Activated CD8-positive, alpha-beta T cell treated with anti-CD3 and anti-CD28 coated beads for 36 hours (primary cell): ENCODE data around the gene UBE2Q1. TPM values are rescaled to one million over a fixed set of nuclear protein-coding genes. Genes with fewer than 3 reads are reported as not detected.

Source experiments
- ATAC-seq: fragments of 200-7000 bp; cut with Tn5 transposase; one replicate; pipeline ENCODE4 v1.10.0; 2021; ENCODE audit warnings: mild to moderate bottlenecking, moderate library complexity
- CTCF ChIA-PET: fragments of 350-600 bp; sonication (Branson Sonifier 250); formaldehyde crosslinking; loops from one replicate; lab custom pipeline; 2021; ENCODE audit warnings: antibody characterized with exemption; lab: Charles Lee
- POLR2A ChIA-PET: fragments of 350-600 bp; sonication (Branson Sonifier 250); formaldehyde crosslinking; loops from one replicate; lab custom pipeline; 2021; ENCODE audit warnings: antibody characterized with exemption; lab: Charles Lee
- DNase-seq: peaks from one replicate; pipeline ENCODE4 v3.0.0-alpha.2; 2020
- H3K27ac Mint-ChIP-seq: one replicate; pipeline ENCODE4 v1.8.0; 2021; ENCODE audit warnings: mild to moderate bottlenecking, mixed read lengths
- H3K27me3 Mint-ChIP-seq: one replicate; pipeline ENCODE4 v1.8.0; 2021; ENCODE audit warnings: mixed read lengths
- H3K36me3 Mint-ChIP-seq: one replicate; pipeline ENCODE4 v1.8.0; 2021; ENCODE audit warnings: low read depth, mixed read lengths
- H3K4me1 Mint-ChIP-seq: one replicate; pipeline ENCODE4 v1.8.0; 2021; ENCODE audit warnings: low read depth, mixed read lengths
- H3K4me3 Mint-ChIP-seq: one replicate; pipeline ENCODE4 v1.8.0; 2021; ENCODE audit warnings: mild to moderate bottlenecking, moderate library complexity, mixed read lengths
- H3K9me3 Mint-ChIP-seq: one replicate; pipeline ENCODE4 v1.8.0; 2021; ENCODE audit warnings: mixed read lengths
- intact Hi-C: fragments of 100-400 bp; cut with micrococcal nuclease; formaldehyde crosslinking; loops from one replicate; pipeline ENCODE4 v1.10.0; 2022
- total RNA-seq, 2 experiments: library from RNA; stranded (reverse); gene quantifications; one replicate each; pipeline ENCODE4 v1.2.3, GENCODE V29; 2021
- TF ChIP-seq, protein P1 (sequence below): fragments of 200-600 bp; IDR thresholded peaks from one replicate; pipeline ENCODE4 v1.8.0; 2022; ENCODE audit warnings: antibody characterized with exemption, mild to moderate bottlenecking

Gene UBE2Q1
- total RNA-seq, 2 experiments from 2014 or later, result 71.2 to 74.6 TPM

DNA sequence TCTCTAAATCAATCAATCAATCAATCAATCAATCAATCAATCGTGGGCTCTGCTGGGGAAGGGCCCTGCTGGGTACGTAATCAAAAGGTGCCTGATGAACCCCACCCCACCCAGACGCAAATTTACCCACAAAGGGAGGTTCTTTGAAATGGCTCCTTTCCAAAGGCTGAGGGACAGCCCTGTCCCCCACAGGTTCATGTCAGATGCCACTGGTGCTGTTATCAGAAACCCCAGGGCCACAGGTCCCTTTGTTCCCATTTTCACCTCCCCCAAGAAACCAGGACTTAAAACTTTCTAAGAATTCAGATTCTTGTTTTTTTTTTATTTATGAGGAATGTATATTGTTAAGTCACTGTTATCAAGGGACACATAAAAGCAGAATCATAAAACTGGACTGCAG, 23.3 kb upstream of the UBE2Q1 start:
- no peak overlapping the region for H3K4me3 Mint-ChIP-seq
- ChIA-PET CTCF (interaction anchor here (1.5 kb wide), 1 partner anchor 22 kb away, joined by 4 read pairs; no protein-coding TSS in a partner anchor), POLR2A (no interaction called here)
- no peaks in the 10 kb centered on the region for H3K9me3 Mint-ChIP-seq
- peaks cover 42% of the 10 kb centered on the region for H3K36me3 Mint-ChIP-seq
- no peaks in the 10 kb centered on the region for H3K27me3 Mint-ChIP-seq
- ATAC-seq (no peak), DNase-seq (no peak)
- no peaks in the 10 kb centered on the region for H3K4me1 Mint-ChIP-seq
- TF ChIP-seq, protein P1, sequence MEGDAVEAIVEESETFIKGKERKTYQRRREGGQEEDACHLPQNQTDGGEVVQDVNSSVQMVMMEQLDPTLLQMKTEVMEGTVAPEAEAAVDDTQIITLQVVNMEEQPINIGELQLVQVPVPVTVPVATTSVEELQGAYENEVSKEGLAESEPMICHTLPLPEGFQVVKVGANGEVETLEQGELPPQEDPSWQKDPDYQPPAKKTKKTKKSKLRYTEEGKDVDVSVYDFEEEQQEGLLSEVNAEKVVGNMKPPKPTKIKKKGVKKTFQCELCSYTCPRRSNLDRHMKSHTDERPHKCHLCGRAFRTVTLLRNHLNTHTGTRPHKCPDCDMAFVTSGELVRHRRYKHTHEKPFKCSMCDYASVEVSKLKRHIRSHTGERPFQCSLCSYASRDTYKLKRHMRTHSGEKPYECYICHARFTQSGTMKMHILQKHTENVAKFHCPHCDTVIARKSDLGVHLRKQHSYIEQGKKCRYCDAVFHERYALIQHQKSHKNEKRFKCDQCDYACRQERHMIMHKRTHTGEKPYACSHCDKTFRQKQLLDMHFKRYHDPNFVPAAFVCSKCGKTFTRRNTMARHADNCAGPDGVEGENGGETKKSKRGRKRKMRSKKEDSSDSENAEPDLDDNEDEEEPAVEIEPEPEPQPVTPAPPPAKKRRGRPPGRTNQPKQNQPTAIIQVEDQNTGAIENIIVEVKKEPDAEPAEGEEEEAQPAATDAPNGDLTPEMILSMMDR, result no peak
- intact Hi-C loops, result no loop called here
- H3K27ac Mint-ChIP-seq, result peak overlapping the region; percentile 58

DNA sequence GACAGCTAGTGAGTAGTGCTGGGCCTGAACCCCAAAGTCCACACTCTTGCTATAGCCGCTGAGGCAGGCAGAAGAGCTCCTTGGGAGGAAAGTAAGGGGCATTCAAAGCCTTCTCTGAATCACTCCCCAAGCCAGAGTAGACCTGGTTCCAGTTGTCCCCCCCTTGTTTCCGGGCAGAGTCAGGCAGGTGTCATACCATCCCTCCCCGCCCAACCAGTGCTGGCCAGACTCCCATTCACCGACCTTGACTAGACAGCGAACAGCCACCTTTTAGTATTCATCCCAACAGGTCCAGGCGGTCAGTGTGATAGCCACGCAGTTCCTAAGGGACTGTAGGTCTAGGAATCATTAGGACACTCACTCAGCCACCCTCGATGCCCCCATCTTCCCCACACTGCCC, 20.9 kb upstream of the UBE2Q1 start:
- ATAC-seq (no peak), DNase-seq (no peak)
- no peaks in the 10 kb centered on the region for H3K9me3 Mint-ChIP-seq
- H3K36me3 Mint-ChIP-seq, result peaks cover 20% of the 10 kb centered on the region
- no peaks in the 10 kb centered on the region for H3K4me1 Mint-ChIP-seq
- no peak overlapping the region for H3K27ac Mint-ChIP-seq
- intact Hi-C loops, result no loop called here
- ChIA-PET CTCF (no interaction called here), POLR2A (interaction anchor here (0.6 to 1.3 kb wide), 4 partner anchors 8 to 23 kb away, joined by 3 read pairs; no protein-coding TSS in a partner anchor)
- no peak overlapping the region for H3K4me3 Mint-ChIP-seq
- H3K27me3 Mint-ChIP-seq, result no peaks in the 10 kb centered on the region
- TF ChIP-seq, protein P1, result no peak

DNA sequence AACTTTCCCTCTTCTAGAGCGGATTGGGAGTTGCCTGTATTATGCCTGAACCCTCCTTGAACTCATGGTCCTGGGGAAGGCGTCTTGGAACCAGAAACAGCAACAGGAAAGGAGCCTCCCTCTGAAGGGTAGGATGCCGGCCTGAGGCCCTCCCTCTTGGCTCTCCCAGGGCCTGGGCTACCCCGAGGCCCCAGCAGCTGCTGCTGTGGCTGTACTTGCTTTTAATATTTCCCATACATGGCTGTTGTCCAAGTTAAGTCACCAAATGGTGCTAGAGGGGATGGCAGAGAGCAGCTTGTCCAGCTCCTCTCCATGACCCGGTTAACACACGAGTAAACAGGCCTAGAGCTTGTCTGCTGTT, 19.6 kb upstream of the UBE2Q1 start:
- ChIA-PET POLR2A (interaction anchor here (0.7 to 1.6 kb wide), 3 partner anchors 17 to 20 kb away, joined by 3 to 4 read pairs (median 3); no protein-coding TSS in a partner anchor), CTCF (interaction anchor here (1.9 to 4.8 kb wide), 2 partner anchors 18 to 98 kb away, joined by 8 to 23 read pairs; no protein-coding TSS in a partner anchor)
- no peak overlapping the region for H3K4me3 Mint-ChIP-seq
- no peaks in the 10 kb centered on the region for H3K9me3 Mint-ChIP-seq
- DNase-seq, result no peak
- no peak for ATAC-seq
- H3K27me3 Mint-ChIP-seq, result no peaks in the 10 kb centered on the region
- H3K4me1 Mint-ChIP-seq, result no peaks in the 10 kb centered on the region
- no peak overlapping the region for H3K27ac Mint-ChIP-seq
- H3K36me3 Mint-ChIP-seq, result peaks cover 10% of the 10 kb centered on the region
- intact Hi-C loops, result no loop called here
- TF ChIP-seq, protein P1, result no peak

DNA sequence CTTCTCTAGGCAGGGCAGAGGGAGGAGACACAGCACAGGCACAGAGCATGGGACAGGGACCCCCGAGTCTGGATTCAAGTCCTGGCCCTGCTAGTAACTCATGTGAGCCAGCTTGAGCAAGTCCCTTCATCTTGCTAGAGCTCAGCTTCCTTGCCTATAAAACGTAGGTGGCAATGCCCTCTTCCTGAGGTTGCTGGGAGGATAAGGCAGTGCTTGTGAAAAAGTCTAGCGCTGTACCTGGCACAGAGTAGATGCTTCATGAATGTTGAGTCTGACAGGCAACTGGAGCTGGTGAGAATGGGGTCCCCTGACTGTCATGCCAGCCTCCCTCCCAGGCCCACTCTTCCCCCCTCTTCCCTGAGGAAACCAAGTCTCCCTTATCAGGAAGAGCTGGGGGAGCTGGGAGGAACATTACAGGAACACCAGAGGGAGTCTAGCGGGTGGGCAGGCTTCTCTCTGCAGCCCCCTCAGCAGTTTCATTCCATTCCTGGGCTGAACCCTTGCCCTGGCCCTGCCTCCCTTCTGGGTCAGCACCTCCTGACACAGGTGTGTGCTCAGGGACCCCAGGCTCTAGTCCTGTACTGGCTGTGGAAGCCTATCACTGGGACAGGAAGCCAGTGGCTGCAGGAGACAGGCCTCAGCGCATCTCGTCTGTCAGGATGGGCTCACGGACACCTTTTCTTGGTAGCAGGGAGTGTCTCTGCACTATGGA, 19.0 kb upstream of the UBE2Q1 start:
- intact Hi-C loops, result no loop called here
- POLR2A ChIA-PET, result interaction anchor here (0.8 to 2.0 kb wide), 5 partner anchors 9 to 51 kb away, joined by 3 to 6 read pairs (median 3); no protein-coding TSS in a partner anchor
- DNase-seq, result no peak
- CTCF ChIA-PET, result interaction anchor here (1.2 to 4.8 kb wide), 3 partner anchors 17 to 97 kb away, joined by 3 to 23 read pairs (median 8); no protein-coding TSS in a partner anchor
- ATAC-seq, result no peak
- Mint-ChIP-seq H3K36me3 (peaks cover 9% of the 10 kb centered on the region), H3K27ac (no peak overlapping the region), H3K4me1 (no peaks in the 10 kb centered on the region), H3K9me3 (no peaks in the 10 kb centered on the region), H3K27me3 (no peaks in the 10 kb centered on the region), H3K4me3 (no peak overlapping the region)
- TF ChIP-seq, protein P1, result no peak
